Endothelial cell of umbilical vein (primary cell): ENCODE results near the gene TLR4.

Experiments used
- EZH2 ChIP-seq: IDR thresholded peaks from 2 replicates; pipeline ENCODE4 v1.6.1; 2012; ENCODE audit warnings: borderline replicate concordance, low read depth, mild to moderate bottlenecking, moderate library complexity, low read length, inconsistent platforms; ENCODE audit not compliant: severe bottlenecking
- FOS ChIP-seq: IDR thresholded peaks from 2 replicates; pipeline ENCODE4 v1.6.1; 2011; ENCODE audit warnings: mild to moderate bottlenecking, low read length, moderate library complexity, borderline replicate concordance; ENCODE audit not compliant: insufficient read depth
- JUN ChIP-seq: IDR thresholded peaks from 2 replicates; pipeline ENCODE4 v1.6.1; 2011; ENCODE audit warnings: borderline replicate concordance, low read depth; ENCODE audit not compliant: insufficient read length, insufficient read depth
- MAX ChIP-seq: IDR thresholded peaks from 2 replicates; pipeline ENCODE4 v1.6.1; 2011; ENCODE audit not compliant: insufficient read depth, insufficient read length
- MYC ChIP-seq: IDR thresholded peaks from one replicate; pipeline ENCODE4 v1.6.1; 2011; ENCODE audit warnings: mild to moderate bottlenecking, low read depth, low read length
- POLR2A ChIP-seq: IDR thresholded peaks from 2 replicates; pipeline ENCODE4 v1.6.1; 2012; ENCODE audit warnings: low read depth, mild to moderate bottlenecking, control low read depth, low read length
- POLR2AphosphoS5 ChIP-seq: IDR thresholded peaks from 2 replicates; pipeline ENCODE4 v1.6.1; 2012; ENCODE audit warnings: low read depth, mild to moderate bottlenecking, control low read depth, low read length, moderate library complexity; ENCODE audit not compliant: insufficient read depth
- TF ChIP-seq, protein P1 (sequence below), 2 donors: IDR thresholded peaks; 1 replicate in 1 of 2; 2 replicates in 1 of 2; pipeline ENCODE4 v1.5.1; 2011; ENCODE audit warnings: low read length in 2 of 2, mild to moderate bottlenecking in 2 of 2, moderate library complexity in 2 of 2, control low read depth in 1 of 2, inconsistent platforms in 1 of 2, low read depth in 1 of 2; ENCODE audit not compliant: insufficient read depth in 1 of 2; ENCODE audit errors: extremely low read depth in 1 of 2

DNA sequence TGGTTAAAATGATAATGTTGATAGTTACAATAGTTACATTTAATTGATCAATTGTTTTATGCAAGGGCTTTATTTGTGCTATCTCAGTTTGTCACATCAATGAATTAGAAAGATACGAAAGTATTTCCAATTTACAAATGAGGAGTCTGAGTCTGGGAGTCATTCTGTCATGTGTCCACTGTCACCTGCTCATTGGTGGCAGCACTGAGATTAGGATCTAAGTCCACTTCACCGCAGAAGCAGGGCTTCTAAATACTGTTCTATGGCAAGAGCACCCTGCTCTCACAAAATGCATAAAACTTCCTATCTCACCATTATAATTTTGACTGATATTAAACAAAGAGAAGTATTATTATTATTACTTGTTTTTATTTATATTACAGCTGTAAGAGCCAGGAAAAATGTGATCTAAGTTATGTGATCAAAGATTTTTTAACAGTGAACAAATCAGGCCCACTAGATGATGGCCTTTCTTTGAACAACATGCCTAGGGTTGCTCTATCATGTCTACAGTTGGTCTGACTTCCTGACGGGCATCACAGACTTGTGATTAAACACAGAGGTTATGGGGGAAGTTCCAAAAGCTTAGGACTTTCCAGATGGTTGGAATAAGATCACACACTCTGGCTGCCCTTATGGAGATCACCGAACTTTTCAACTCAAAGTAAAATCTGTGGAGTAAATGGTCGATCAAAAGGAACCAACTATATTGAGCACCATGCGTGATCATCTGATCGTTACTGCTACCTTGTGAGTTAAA, 15.1 kb downstream of the TLR4 start:
- TF ChIP-seq JUN (no peak), POLR2AphosphoS5 (no peak), POLR2A (no peak), MYC (no peak), EZH2 (no peak), MAX (no peak), FOS (no peak)
- TF ChIP-seq, protein P1, sequence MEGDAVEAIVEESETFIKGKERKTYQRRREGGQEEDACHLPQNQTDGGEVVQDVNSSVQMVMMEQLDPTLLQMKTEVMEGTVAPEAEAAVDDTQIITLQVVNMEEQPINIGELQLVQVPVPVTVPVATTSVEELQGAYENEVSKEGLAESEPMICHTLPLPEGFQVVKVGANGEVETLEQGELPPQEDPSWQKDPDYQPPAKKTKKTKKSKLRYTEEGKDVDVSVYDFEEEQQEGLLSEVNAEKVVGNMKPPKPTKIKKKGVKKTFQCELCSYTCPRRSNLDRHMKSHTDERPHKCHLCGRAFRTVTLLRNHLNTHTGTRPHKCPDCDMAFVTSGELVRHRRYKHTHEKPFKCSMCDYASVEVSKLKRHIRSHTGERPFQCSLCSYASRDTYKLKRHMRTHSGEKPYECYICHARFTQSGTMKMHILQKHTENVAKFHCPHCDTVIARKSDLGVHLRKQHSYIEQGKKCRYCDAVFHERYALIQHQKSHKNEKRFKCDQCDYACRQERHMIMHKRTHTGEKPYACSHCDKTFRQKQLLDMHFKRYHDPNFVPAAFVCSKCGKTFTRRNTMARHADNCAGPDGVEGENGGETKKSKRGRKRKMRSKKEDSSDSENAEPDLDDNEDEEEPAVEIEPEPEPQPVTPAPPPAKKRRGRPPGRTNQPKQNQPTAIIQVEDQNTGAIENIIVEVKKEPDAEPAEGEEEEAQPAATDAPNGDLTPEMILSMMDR (IDR thresholded peaks at IDR 0.05; ENCODE audit: extremely low read depth in 1 of 2, insufficient read depth in 1 of 2, low read depth in 1 of 2, low read length in 2 of 2), result no peak
